ENCODE measurements around the gene MCUB. TPM values are rescaled to one million over a fixed set of nuclear protein-coding genes. Genes with fewer than 3 reads are reported as not detected.
A peak's percentile ranks its signal among the peaks of the same experiment; 100 is the strongest.

Gene MCUB
- total and polyA plus RNA-seq, 5 experiments from 2014 or later = 147 to 201 (median 160) TPM

- Mint-ChIP-seq H3K27ac (no peak overlapping the region), H3K4me3 (no peak overlapping the region), H3K36me3 (peaks cover 0 to 75% (median 21%) of the 10 kb centered on the region in 3 donors), H3K9me3 (no peaks in the 10 kb centered on the region), H3K27me3 (no peaks in the 10 kb centered on the region), H3K4me1 (no peaks in the 10 kb centered on the region)
- no peak for DNase-seq
- ATAC-seq = no peak
- POLR2A ChIA-PET = interaction anchor here (0.6 kb wide), 1 partner anchor 16 kb away, joined by 3 read pairs; no protein-coding TSS in a partner anchor
Observed at GRCh38 chr4:109713500-109713899, 153.5 kb downstream of the MCUB start.

GRCh38 chr4:109718759-109719158 lies 158.7 kb downstream of the MCUB start:
- DNase-seq = no peak
- H3K27me3 Mint-ChIP-seq = no peaks in the 10 kb centered on the region
- no peak overlapping the region for H3K4me3 Mint-ChIP-seq

GRCh38 chr4:109719604-109720003 lies 159.6 kb downstream of the MCUB start:
- no peaks in the 10 kb centered on the region for H3K9me3 Mint-ChIP-seq
- H3K36me3 Mint-ChIP-seq = peaks cover 0 to 50% (median 25%) of the 10 kb centered on the region in 3 donors
- POLR2A ChIA-PET = no interaction called here

More at GRCh38 chr4:109718759-109719158, 158.7 kb downstream of the MCUB start:
- POLR2A ChIA-PET = no interaction called here
- ATAC-seq = no peak
- Mint-ChIP-seq H3K4me1 (peaks cover 9 to 16% (median 14%) of the 10 kb centered on the region in 4 donors), H3K36me3 (peaks cover 0 to 49% (median 25%) of the 10 kb centered on the region in 3 donors), H3K9me3 (no peaks in the 10 kb centered on the region), H3K27ac (no peak overlapping the region)

GRCh38 chr4:109721033-109721432 lies 161.0 kb downstream of the MCUB start:
- Mint-ChIP-seq H3K27me3 (no peaks in the 10 kb centered on the region), H3K4me1 (peaks cover 9 to 27% (median 20%) of the 10 kb centered on the region in 4 donors), H3K9me3 (no peaks in the 10 kb centered on the region), H3K4me3 (no peak overlapping the region), H3K27ac (no peak overlapping the region), H3K36me3 (peaks cover 0 to 47% (median 24%) of the 10 kb centered on the region in 3 donors)
- no peak for ATAC-seq
- DNase-seq = no peak
- POLR2A ChIA-PET = no interaction called here

More at GRCh38 chr4:109719604-109720003, 159.6 kb downstream of the MCUB start:
- DNase-seq (no peak), ATAC-seq (no peak)
- H3K4me3 Mint-ChIP-seq = no peak overlapping the region
- peaks cover 9 to 21% (median 17%) of the 10 kb centered on the region in 4 donors for H3K4me1 Mint-ChIP-seq
- H3K27ac Mint-ChIP-seq = no peak overlapping the region
- H3K27me3 Mint-ChIP-seq = no peaks in the 10 kb centered on the region

GRCh38 chr4:109722357-109722756 lies 162.3 kb downstream of the MCUB start:
- Mint-ChIP-seq H3K4me1 (peaks cover 9 to 41% (median 26%) of the 10 kb centered on the region in 4 donors), H3K4me3 (no peak overlapping the region), H3K27ac (peak overlapping the region in 1 of 10 donors; percentile 39), H3K36me3 (peaks cover 0 to 43% (median 15%) of the 10 kb centered on the region in 3 donors), H3K27me3 (no peaks in the 10 kb centered on the region), H3K9me3 (no peaks in the 10 kb centered on the region)
- ATAC-seq (no peak), DNase-seq (no peak)
- POLR2A ChIA-PET = no interaction called here

GRCh38 chr4:109723110-109723509 lies 163.1 kb downstream of the MCUB start:
- no peaks in the 10 kb centered on the region for H3K27me3 Mint-ChIP-seq
- H3K4me3 Mint-ChIP-seq = no peak overlapping the region
- peaks cover 0 to 37% (median 13%) of the 10 kb centered on the region in 3 donors for H3K36me3 Mint-ChIP-seq
- POLR2A ChIA-PET = no interaction called here
- peaks cover 12 to 48% (median 30%) of the 10 kb centered on the region in 4 donors for H3K4me1 Mint-ChIP-seq
- no peak overlapping the region for H3K27ac Mint-ChIP-seq
- no peaks in the 10 kb centered on the region for H3K9me3 Mint-ChIP-seq
- no peak for ATAC-seq
- no peak for DNase-seq

- POLR2A ChIA-PET = interaction anchor here (0.7 to 2.2 kb wide), 2 partner anchors 26 to 1201 kb away, joined by 7 to 11 read pairs; no protein-coding TSS in a partner anchor
- H3K36me3 Mint-ChIP-seq = peaks cover 0 to 25% (median 8%) of the 10 kb centered on the region in 3 donors
- peak overlapping the region in 3 of 10 donors; percentile 28 to 95 (median 60) for H3K27ac Mint-ChIP-seq
- no peak for ATAC-seq
- no peaks in the 10 kb centered on the region for H3K9me3 Mint-ChIP-seq
- H3K4me3 Mint-ChIP-seq = peak overlapping the region; percentile 82 to 97 (median 92)
- no peaks in the 10 kb centered on the region for H3K27me3 Mint-ChIP-seq
- H3K4me1 Mint-ChIP-seq = peaks cover 21 to 44% (median 28%) of the 10 kb centered on the region in 4 donors
- DNase-seq = no peak
Observed at GRCh38 chr4:109728385-109728784, 168.3 kb downstream of the MCUB start.

GRCh38 chr4:109729117-109729717 lies 169.2 kb downstream of the MCUB start:
- ATAC-seq = no peak
- POLR2A ChIA-PET = interaction anchor here (0.5 to 2.5 kb wide), 9 partner anchors 14 to 1202 kb away, joined by 3 to 11 read pairs (median 4); partner anchors contain the start of genes GAR1 and MCUB

GRCh38 chr4:109729718-109730618 lies 169.9 kb downstream of the MCUB start, which contains the start of gene PLA2G12A:
TSS of gene PLA2G12A (minus strand) at chr4:109730070. CDS start at chr4:109729809, 261 bp downstream.
- Mint-ChIP-seq H3K36me3 (peaks cover 0 to 15% (median 7%) of the 10 kb centered on the region in 3 donors), H3K4me3 (peak within 1 kb of the TSS; percentile 82 to 97 (median 92)), H3K27me3 (no peaks in the 10 kb centered on the region), H3K27ac (peak within 1 kb of the TSS; percentile 74 to 97 (median 93)), H3K4me1 (peaks cover 19 to 38% (median 25%) of the 10 kb centered on the region in 4 donors), H3K9me3 (no peaks in the 10 kb centered on the region)
- peak; percentile 72 to 90 (median 84) for DNase-seq
- ATAC-seq = peak; percentile 85 to 89
- POLR2A ChIA-PET = interaction anchor here (0.6 to 2.5 kb wide), 13 partner anchors 13 to 296 kb away, joined by 3 to 11 read pairs (median 4); partner anchors contain the start of genes GAR1, MCUB and SEC24B

More at GRCh38 chr4:109729117-109729717, 169.2 kb downstream of the MCUB start:
- Mint-ChIP-seq H3K4me1 (peaks cover 19 to 44% (median 28%) of the 10 kb centered on the region in 4 donors), H3K4me3 (peak overlapping the region; percentile 82 to 97 (median 92)), H3K27ac (peak overlapping the region; percentile 66 to 97 (median 93)), H3K36me3 (peaks cover 0 to 20% (median 7%) of the 10 kb centered on the region in 3 donors), H3K9me3 (no peaks in the 10 kb centered on the region), H3K27me3 (no peaks in the 10 kb centered on the region)
- DNase-seq = peak in 2 of 10 donors; percentile 4 to 36

GRCh38 chr4:109730619-109731545 lies 170.8 kb downstream of the MCUB start:
- no peaks in the 10 kb centered on the region for H3K9me3 Mint-ChIP-seq
- H3K4me1 Mint-ChIP-seq = peaks cover 18 to 35% (median 24%) of the 10 kb centered on the region in 4 donors
- ATAC-seq = no peak
- POLR2A ChIA-PET = interaction anchor here (0.5 to 2.5 kb wide), 12 partner anchors 12 to 297 kb away, joined by 3 to 11 read pairs (median 4); partner anchors contain the start of genes GAR1, MCUB and SEC24B
- peaks cover 0 to 11% (median 5%) of the 10 kb centered on the region in 3 donors for H3K36me3 Mint-ChIP-seq
- peak overlapping the region; percentile 49 to 94 (median 86) for H3K27ac Mint-ChIP-seq
- no peaks in the 10 kb centered on the region for H3K27me3 Mint-ChIP-seq
- DNase-seq = no peak
- peak overlapping the region; percentile 80 to 90 (median 85) for H3K4me3 Mint-ChIP-seq

- Mint-ChIP-seq H3K4me3 (no peak overlapping the region), H3K27me3 (peaks cover 0 to 8% (median 0%) of the 10 kb centered on the region in 5 donors), H3K36me3 (no peaks in the 10 kb centered on the region), H3K4me1 (peaks cover 4 to 12% (median 9%) of the 10 kb centered on the region in 4 donors), H3K27ac (no peak overlapping the region), H3K9me3 (no peaks in the 10 kb centered on the region)
- ATAC-seq = no peak
- POLR2A ChIA-PET = no interaction called here
- no peak for DNase-seq
Observed at GRCh38 chr4:109733728-109734127, 173.7 kb downstream of the MCUB start.

All from naive thymus-derived CD8-positive, alpha-beta T cell (primary cell).